NCI-H82 (cell line): ENCODE data around the gene ADRA2A.

Experiments used
- DNase-seq: peaks from one replicate; lab custom pipeline; 2025; lab: John Stamatoyannopoulos, UW

Gene ADRA2A

DNA sequence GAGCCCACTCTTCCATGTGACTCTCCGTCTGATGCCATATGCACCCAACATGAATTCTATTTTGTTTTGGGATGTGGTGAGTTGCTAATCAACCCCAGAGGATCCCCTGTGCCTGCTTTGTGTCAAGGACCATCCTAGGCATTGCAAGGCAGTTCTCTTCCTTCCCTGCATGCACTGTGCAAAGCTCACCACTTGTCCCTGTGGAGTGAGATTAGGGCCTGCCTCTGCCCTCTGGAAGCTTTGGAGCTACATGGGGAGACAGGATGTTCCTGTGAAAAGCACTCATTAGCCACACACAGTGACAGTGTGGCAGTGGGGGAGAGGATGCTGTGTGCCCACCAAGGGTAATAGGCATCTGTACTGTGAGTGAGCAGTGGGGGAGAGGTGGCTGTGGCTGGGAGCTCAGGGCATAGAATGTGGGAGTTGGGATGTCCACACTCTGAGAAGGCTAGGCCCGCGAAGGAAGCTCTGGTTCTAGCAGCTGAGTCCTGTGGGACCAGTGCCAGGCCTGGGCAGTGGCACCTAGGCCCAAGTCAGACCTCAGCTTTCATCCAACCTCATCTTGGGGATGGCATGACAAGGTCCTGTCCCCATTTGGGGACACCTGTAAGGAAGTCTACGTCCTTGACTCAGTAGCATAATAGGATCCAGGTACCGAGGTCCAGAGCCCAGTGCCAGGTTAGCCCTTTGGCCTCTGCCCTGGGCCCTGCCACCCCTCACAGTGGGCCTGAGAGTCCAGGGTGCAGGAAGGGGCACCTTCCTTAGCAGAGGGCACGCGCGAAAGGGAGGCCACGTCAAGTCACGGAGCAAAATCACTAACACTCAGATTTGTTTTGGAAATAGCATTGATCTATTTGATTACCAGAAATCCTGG is 6.6 kb downstream of the ADRA2A start:
- no peak for DNase-seq

DNA sequence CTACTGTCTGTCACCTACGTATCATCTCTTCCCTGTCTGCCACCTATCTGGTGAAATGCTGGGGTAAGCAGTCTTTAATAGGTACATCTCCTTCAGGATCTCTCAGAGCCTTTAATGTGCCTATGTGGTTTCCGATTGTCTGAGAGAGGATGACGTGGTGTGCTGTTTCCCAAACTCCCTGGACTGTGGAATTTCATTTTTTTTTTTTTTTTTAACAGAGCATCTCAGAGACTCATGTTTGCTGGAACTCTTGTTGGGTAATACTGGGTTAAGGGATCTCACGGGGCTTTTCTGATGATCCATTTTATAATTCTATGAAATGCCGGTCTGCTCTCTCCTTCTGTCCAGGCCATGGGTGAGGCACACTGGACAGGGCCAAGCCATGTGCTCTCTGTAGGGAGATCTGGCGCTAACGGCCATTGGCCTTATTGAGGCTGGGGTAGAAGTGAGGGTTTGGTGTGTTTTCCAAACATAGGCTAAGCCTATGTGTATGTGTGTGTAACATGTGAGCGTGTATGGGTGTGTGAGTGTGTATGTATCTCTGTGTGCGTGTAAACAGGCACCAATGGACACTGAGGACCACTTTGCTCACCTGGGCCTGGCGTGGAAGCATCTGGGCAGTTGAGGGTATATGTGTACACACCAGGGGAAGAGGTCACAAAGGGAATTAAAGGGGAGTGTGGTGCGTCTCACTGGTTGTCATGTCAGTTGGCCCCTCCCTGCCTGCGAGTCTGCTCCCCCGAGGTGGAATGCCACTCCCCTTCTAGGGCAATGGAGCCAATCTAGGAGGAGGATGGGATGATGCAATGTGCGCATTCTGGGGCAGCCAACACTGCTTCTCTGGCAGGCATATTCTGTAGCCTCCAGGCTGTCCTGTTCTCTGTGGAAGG is 7.8 kb downstream of the ADRA2A start:
- no peak for DNase-seq

DNA sequence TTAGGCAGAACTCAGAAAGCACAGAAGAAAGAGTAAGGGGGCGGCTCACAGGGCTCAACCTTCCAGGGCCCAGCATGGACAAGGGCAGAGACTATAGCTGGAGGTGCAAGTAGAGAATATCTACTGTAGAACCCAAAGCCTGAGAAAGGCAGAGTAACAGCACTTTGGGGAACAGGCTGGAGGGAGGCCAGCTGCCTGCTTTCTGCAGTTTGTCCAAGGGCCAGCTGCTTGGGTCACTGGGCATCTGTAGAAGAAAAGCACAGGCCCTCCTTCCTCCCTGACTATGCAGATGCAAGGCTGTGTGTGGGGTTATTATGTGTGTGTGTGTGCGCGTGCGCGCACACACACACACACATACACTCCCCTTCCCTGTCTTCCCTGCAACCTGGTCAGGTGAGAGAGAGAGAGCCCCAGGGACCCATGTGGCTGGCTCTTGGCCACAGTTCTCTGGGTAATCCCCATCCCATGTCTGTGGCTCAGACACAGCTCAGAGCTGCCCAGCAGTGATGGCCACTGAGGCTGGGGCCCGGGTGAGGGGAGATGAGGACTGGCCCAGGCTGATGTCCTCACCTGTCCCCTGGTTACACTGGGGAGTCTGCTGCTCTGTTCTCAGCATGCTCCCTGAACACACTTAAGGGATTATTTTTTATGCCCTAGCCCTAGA is 9.0 kb downstream of the ADRA2A start:
- DNase-seq = no peak

DNA sequence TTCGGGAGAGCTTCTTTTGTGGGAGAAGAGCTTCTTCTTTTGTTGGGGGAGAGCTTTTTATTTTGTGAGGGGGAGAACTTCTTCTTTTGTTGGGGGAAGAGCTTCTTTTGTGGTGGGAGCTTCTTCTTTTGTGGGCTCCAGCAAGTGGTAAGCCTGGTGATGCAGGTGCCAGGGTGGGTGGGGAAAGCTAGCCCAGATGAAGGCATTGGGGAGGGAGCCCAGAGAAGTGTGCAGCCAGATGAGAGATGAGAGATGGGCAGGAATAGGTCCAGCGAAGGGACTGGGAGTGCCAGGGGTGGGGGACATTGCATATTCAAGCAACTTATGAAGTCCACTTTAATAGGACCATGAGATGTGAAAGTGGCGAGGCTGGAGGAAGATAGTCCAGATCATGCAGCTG is 9.7 kb downstream of the ADRA2A start:
- no peak for DNase-seq

DNA sequence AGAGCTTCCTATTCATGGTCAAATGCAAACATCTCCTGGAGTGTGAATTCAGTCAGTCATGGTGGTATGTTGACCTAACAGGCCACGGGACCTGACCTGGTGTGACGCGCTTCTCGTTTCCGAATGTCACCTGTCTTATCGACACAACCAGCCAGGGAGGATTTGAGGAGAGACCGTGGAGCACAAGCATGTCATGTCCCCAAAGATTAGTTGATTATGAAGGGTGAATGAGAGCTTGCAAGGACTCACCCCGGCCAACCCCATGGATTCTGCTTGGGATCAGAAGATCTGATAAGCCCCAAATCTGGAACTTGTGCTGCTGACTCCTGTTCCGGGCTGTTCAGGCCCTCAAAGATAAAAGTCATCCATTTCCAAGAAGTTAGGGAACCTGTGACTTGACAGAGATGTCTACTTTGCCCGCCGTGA is 10.5 kb downstream of the ADRA2A start:
- no peak for DNase-seq

DNA sequence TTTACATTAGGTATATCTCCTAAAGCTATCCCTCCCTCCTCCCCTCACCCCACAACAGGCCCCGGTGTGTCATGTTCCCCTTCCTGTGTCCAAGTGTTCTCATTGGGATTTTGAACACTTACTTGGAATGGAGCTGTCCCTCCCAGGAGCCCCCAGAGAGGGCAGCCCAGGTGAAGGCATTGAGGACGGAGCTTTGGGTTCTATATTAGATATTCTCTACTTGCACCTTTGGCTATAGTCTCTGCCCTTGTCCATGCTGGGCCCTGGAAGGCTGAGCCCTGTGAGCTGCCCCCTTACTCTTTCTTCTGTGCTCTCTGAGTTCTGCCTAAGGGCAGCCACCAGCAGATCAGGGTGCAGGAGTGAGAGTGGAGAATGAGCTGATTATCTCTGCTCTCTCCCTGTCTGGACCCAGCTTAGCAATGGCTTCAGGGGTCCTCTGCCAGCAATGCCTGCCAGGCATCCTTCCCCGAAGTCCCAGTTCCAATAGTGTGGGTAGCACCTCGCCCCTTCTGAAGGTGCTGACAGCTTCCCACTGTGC is 11.2 kb downstream of the ADRA2A start:
- no peak for DNase-seq

DNA sequence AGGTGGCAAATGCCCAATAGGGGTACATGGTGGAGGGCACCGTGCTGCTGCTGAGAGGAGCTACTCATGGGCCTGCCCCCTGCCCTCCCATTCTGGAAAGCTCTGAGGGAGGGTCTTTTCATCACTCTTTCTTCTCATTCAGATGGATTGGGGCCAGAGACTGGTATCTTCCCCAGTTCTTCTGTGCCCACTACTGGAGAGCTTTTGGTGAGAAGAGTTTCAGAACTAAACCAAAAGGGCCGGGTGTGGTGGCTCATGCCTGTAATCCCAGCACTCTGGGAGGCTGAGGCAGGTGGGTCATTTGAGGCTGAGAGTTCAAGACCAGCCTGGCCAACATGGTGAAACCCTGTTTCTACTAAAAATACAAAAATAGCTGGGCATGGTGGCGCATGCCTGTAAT is 12.5 kb downstream of the ADRA2A start:
- no peak for DNase-seq

DNA sequence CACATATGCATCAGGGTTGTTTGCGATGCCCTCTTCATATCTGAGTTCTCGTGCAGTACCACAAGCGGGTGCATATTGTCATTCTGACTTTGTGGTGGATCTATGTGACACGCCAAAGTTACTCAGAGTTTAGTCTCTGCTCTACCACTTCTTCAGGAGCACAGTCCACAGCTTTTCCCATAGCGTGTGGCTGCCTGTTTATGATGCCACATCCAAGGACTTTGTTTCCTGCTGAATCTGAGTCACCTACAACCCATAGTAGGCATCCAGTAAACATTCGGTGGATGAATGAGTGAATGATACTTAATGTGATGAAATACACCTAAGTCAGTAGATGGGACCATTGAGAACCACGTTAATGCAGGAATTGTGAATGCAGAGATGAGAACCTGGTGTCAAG is 15.0 kb downstream of the ADRA2A start:
- no peak for DNase-seq

DNA sequence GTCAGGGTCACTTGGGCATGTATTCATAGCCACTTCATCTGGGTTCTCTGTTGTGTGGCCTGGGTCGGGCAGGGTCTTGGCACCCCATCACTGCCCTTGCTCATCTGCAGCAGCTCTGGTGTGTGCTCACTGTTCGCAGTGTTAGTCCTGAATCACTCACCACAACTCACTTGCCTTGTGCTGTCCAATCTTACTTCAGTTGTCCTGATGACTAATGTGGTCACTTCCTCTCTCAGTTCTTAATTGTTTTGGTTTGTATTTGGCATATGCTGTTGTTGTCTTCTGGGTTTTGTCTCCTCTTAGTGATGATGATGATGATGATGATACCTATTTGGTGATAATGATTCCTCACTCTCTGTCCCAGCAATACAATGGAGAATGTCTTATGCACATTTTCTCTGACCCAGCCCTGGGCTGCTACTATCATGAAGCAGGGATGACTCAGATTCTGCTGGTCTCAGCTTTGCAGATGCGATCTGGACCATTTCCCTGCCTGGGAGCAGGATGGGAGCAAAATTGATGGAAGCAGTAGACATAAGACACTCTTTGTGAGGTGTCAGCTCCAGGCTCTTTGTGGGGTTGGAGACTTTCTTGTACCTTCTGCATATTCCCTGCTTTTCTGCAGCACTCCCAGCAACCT is 17.0 kb downstream of the ADRA2A start:
- DNase-seq = no peak

DNA sequence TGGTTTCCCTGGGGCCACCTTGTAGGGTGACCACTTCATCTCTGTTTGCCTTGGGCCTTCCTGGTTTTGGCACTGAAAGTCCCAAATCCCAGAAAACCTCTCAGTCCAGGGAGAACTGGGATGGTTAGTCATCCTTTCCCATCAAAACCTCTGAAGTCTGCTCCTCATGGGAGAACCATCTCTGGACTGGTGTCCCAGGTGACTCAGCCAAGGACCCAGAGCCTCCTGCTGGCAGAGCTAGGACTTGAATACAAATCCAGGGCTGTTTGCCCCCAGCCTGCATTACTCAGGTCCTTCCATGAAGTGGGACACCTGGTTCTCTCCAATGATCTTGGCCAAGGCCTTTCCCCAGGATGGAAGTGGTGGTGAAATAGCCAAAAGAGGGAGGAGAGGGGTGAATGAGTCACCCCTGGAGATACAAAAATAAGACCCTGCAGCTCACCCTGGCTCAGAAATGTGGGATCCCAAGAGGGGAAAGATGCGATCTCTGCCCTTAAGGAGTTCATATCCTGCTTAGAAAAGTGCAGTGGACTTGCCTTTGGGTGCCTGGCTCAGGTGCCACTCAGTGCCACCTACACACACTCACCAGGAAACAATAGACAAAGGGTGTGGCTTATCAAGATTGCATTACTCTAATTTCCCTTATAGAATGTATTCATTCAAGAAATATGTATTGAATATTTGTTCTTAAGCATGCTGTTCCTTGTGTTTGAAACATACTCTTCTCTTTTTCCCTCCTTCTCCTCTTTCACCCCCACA is 22.0 kb downstream of the ADRA2A start:
- DNase-seq = no peak

DNA sequence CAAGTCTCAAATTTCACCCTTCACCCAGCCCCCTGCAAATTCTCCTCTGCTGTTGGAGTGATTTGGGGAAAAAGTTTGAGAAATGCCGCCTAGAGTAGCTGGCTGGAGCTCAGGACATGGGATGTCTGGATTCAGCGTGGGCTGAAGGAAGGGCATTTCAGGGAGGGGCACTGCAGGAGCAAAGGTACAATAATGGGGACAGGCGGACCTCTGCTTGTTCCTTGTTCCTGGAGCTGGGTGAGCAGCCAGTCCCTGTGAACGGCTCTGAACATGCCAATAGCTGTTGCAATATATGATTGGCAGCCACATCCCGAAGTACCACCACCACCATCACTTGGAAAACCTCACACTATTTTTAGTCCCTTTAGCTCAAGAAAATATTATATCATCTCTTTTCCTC is 23.4 kb downstream of the ADRA2A start:
- DNase-seq = no peak

DNA sequence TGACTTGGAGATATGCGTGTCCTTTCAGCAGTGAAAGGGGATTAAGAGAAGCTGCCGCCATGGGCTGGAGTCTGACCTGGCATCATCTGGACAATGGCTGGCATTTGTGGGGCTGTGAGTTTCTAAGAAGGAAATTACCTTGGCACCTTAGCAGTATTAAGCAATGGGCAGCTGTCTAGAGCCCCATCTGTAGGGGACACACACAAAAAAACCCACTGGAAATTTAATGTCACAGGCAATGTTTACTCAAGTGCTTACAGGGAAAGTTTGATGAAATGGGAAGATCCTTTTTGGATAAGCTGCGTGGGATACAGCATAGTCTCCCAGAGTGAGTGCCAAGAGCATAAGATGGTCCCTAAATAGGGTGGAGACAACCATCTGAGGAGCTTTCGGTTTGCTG is 25.0 kb downstream of the ADRA2A start:
- no peak for DNase-seq

DNA sequence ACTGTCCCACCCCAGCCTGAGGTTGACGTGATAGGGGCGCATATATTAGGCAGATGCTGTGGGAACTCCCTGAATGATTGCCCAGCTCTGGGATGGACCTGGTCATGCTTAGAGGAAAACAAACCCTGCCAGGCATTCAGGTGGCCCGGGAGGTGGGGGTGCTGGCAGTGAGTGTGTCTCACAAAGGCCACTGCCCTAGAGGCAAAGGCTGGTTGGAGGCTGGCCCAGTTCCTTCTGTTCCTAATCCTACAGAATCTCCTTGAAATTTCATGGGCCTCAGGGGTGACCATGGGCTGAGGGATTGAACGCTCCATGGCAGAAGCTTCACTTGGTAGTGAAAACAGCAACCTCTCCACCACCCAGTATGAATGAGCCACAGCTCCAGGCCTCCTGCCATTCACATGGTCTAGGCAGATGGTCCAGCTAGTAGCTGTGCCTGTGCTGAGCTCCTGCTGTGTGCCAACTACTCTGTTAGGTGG is 25.6 kb downstream of the ADRA2A start:
- no peak for DNase-seq

DNA sequence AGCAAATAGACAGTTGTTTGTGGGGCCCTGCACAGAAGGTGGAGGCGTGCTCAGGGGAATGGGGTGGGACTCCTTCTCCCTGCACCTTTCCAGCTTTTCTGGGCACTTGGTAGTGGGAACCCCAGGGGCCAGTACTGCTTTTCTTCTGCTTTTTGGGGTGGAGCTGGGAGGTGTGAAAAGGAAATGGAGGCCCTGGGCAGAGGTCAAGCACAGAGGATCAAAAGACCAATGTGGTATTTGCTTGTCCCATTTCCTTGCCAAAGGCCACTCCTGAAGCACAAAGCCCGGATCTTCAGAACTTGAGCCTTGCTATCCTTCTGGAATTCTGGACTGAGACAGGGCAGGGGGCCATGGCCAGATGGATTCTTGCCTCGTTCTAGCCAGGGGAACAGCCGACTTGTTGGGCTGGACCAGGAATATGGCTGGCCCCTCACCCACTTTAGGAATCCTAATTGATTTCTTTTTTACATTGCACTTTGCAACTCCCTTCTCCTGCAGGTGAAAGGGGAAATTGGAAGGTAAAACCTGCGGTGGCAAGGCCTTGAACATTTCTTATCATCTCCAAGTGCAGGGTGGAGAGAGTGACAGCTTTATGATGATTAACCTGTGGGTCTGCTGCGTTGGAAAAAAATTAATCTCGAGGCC is 26.5 kb downstream of the ADRA2A start:
- no peak for DNase-seq

DNA sequence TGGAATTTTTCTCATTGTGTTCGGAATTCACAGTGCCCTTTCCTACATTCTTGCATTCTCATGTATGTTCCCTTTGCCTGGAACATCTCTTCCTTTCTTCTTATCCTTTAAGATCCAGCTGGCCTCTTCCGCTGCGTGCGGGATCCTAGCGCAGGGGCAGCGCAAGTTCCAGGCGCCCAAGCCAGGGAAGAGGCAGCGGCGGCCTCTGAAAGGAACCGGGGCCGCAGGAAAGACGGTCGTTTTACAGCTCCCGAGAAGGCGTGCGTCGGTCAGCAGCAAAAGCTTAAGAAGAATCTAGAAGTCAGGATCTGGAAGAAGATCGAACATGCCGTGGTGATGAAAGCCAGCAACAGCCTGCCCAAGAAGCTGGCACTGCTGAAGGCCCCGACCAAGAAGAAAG is 28.0 kb downstream of the ADRA2A start:
- no peak for DNase-seq

DNA sequence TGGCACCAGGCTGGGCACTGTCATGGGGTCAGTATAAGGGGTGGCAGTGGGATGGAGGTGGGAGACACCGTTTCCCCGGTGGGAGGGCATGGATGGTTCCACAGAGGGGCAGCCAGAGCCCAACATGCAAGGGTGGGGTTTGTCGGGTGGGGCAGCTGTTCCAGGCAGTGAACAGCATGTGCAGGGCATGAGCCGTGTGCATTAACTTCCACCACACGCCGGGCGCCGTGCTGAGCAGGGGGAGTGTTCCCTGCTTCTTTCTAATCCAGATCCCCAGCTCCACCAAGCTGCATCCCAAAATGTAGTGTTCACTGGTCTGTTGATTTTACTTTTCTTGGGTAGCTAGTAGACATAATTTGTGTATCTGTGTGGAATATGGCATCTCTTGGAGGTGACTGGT is 29.3 kb downstream of the ADRA2A start:
- DNase-seq = no peak

DNA sequence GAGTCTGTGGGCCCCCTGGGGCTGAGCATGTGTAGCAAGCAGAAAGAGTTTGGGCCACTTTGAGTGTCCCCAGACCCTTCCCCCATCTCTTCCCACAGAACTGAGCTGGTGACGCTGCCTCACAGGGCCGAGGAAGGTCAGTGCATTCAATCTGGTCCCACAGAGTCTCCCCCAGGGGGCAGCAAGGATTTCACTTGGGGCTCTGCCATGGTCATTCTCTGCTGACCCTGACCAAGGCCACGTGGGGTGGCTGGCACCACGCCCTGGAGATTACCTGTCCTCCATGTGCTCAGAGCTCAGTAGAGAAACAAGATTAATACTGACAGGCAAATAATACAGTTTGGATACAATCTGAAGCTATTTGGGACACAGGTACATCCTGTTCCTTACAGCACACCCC is 30.2 kb downstream of the ADRA2A start:
- DNase-seq = no peak

DNA sequence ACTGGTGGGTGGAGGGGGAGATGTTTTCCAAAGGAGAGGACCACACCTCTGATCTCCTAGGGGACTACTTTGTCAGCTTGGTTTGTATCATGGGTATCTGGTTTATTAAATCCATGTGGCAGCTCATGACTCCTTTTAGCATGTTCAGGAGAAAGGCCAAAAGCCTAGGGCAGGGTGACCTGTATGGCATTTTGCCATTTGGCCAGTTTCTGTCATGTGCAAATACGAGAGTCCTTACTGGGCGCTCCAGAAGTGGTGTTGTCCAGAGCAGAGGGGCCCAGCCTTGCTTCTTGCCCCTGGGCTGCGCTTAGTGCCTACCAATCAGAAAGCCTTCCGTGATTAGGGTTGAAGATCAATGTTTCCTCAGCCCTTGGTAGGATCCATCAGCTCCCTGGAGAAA is 31.0 kb downstream of the ADRA2A start:
- no peak for DNase-seq

DNA sequence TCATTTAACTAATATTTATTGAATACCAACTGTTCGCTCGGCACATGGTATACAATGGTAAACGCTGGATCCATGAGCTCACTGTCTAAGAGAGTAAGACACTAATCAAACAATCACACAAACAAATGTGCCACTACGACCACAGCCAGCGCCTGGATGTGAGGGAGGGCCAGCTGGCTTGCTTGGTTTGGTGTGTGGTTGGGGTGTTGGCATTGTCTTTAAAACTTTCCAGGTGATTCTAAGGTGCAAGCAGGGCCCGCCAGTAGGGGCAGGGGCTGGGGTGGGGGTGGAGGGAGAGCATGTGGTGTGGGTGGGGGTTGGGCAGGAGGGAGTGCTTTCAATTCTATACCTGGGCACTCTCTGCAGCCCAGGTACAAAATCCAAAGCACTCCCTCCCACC is 31.6 kb downstream of the ADRA2A start:
- DNase-seq = no peak

DNA sequence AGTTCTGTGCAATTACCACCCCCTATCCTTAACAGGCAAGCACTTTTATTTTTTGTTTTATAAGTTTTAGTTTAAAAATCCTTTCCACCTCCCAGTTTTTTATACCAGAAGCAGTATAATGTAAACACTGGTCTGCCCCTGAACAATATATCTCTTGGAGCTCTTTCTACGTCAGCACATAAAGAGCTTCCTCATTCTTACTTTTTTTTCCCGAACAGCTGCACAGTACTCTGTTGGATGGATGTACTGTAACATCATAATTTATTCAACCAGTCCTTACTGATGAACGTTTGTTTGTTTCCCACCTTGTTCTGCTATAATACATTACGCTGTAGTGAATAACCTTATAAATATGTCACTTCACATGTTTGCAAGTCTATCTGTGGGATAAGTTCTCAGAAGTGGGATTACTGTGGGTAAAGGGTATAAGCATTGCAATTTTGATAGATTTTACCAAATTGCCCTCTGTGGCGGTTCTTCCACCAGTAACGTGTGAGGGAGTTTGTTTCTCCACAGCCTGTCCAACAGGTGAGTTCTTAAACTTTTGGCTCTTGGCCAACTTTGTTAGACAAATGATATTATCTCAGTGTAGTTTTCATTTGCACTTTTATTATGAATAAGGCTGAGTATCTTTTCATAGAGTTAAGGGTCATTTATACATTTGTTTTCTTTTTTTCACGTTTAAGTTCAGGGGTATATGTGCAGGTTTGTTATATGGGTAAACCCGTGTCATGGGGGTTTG is 32.8 kb downstream of the ADRA2A start:
- no peak for DNase-seq
